ENCODE measurements around the gene ACAD10. TPM values are rescaled to one million over a fixed set of nuclear protein-coding genes. Genes with fewer than 3 reads are reported as not detected.
"Not testable (repeated sequence)": the region's sequence is repeated elsewhere in the genome, so short reads cannot be mapped to it uniquely, and the experiment has no call there.

ACAD10 gene
- 10 to 100 TPM; 22.5 to 50.0 (median 37.9) TPM for polyA plus RNA-seq (ENCODE audit: insufficient read length in 4 of 4)

DNA sequence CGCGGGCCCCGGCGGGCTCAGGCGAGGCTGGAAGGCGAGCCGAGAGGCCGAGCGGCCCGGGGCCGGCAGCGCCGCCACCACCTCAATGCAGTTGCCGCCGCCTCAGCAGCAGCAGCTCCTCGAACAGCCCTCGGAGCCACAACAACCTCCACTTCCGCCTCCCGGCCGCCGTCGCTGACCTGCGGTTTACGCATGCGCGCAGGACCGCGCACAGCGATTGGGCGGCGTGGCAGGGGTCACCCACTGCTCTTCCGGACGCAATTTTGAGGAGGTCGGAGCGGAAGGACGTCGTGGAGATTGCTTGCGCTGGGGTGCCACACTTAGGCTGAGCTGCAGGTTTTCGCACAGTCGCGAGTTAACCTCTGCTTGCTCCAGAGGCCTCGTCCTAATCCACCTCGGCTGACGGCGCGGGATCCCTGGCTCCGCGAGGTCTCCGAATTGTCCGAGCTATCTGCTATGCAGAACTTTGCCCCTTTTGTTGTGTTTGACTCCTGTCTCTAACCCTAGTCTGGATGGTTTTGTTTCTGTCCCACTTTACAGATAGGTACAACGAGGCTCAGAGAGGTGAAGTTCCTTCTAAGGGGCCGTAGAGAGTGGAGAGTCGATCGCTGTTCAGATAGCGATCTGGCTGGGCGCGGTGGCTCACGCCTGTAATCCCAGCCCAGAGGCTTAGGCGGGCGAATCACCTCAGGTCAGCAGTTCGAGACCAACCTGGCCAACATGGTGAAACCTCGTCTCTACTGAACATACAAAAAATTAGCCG is at the start of gene ACAD10, which contains the start of gene BRAP:
ACAD10 (plus strand) TSS at position 243 of the 763 bp plus-strand sequence. CDS start 6,657 bp downstream, outside the sequence.
BRAP (minus strand) TSS at position 146 of the 763 bp plus-strand sequence. CDS start 164 bp downstream, outside the sequence.
- DNase-seq (ENCODE audit: low read depth in 4 of 4, low spot score in 3 of 4), result peak; percentile 88 to 91 (median 90)

DNA sequence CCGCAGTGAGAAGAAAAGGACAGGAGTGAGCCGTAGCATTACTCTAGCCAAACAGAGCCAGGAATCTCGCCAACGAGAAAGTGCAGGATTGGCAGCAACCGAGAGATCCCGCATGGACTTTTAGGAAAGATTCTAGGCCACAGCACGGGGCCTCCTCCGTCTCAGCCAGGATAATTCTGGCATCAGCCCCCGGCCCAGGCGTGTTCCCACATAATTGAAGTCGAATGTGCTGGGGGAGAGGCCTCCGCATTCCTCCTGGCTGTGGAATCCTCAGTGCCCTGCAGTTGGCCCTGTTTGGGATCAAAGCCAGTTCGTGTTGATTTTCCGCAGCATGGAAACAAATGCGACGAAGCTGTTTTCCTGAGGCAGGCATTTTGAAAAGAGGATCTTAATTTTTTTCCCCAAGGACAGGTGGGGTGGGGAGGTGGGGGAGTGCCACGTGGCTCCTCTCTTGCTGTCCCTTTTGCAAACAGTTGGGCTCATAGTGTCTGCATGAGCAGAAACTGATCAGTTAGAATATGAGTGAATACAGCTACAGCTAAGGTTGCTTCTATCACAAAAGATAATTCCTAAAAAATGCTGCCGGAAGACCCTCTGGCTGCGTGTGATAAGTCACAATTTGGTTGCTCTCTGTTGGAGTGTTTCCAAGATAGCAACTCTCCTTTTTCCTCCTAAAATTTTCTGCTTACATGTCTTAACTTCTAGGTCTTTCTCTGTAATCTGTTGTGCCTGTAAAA is 49.5 kb upstream of the ACAD10 start:
- peak in 2 of 4 donors; percentile 50 to 55 for DNase-seq (ENCODE audit: low read depth in 4 of 4, low spot score in 3 of 4)

DNA sequence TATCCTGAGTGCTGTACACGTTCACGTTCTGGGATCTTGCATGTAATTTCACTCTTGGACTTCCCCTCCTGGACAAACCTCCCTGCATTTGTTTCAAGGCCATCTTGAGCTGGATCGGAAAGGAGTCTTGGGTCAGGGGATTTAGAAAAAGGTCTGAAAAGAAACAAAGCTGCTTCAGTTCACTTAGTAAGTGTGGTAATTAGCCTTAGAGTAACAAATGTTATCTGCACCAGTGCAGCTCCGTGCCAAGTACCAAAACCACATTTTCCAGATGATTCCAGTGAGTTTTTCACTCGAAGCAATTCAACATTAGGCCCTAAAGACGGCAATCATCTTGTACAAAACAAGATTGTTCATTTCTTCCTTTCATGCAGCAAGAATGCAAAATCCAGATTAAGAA is 47.3 kb upstream of the ACAD10 start:
- no peak for DNase-seq (ENCODE audit: low read depth in 4 of 4, low spot score in 3 of 4)

DNA sequence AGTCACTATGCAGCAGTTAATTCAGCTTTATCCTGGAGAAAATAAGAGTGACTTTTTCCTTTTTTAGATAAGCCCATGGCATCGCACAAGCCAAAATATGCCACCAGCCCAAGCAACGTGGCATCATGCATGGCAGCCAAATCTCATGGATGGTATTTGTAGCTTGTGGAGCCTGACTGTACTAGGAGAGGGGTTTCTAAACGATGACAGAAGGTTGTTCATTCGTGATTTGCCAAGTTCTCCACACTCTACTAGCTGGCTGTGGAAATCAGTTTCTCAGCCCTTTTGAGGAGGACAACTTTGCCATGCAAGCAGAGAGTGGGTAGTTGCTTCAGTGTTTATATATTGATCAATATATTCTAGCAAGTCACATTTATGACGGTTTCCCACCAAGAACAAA is 45.3 kb upstream of the ACAD10 start:
- DNase-seq (ENCODE audit: low read depth in 4 of 4, low spot score in 3 of 4), result no peak

GRCh38 chr12:111642681-111643426 is 43.0 kb upstream of the ACAD10 start:
- no peak for DNase-seq (ENCODE audit: low read depth in 4 of 4, low spot score in 3 of 4)

- DNase-seq (ENCODE audit: low read depth in 4 of 4, low spot score in 3 of 4), result no peak
Measured at GRCh38 chr12:111643427-111643826, 42.4 kb upstream of the ACAD10 start.

GRCh38 chr12:111645433-111645832 is 40.4 kb upstream of the ACAD10 start:
- no peak for DNase-seq (ENCODE audit: low read depth in 4 of 4, low spot score in 3 of 4)

- DNase-seq (ENCODE audit: low read depth in 4 of 4, low spot score in 3 of 4), result no peak
Measured at GRCh38 chr12:111650912-111651311, 34.9 kb upstream of the ACAD10 start.

- not testable (repeated sequence) for DNase-seq (ENCODE audit: low read depth in 4 of 4, low spot score in 3 of 4)
Measured at GRCh38 chr12:111652530-111652929, 33.3 kb upstream of the ACAD10 start.

GRCh38 chr12:111653596-111653995 is 32.3 kb upstream of the ACAD10 start:
- no peak for DNase-seq (ENCODE audit: low read depth in 4 of 4, low spot score in 3 of 4)

DNA sequence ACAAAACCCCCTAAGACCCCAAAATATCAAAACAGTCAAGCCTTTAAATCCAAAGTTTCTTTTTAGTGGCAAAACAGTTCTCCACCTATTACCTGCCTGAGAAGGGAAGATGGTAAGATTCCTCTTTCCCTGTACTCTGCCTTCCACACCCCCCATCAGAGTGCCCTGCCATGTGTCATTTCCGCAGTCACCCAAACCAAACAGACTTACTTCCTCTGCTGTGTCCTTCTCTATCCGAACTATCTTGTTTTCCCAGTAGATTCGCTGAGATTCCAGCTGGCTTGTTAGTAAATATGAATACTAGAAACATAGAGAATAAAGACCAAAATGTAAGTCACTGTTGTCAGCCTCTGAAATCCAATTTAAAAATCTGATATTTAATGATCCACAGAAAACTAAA is 30.5 kb upstream of the ACAD10 start:
- no peak for DNase-seq (ENCODE audit: low read depth in 4 of 4, low spot score in 3 of 4)

GRCh38 chr12:111656016-111656415 is 29.8 kb upstream of the ACAD10 start:
- DNase-seq (ENCODE audit: low read depth in 4 of 4, low spot score in 3 of 4), result no peak

GRCh38 chr12:111664499-111664898 is 21.4 kb upstream of the ACAD10 start:
- DNase-seq (ENCODE audit: low read depth in 4 of 4, low spot score in 3 of 4), result no peak

GRCh38 chr12:111664961-111665865 is 20.6 kb upstream of the ACAD10 start:
- no peak for DNase-seq (ENCODE audit: low read depth in 4 of 4, low spot score in 3 of 4)

GRCh38 chr12:111672822-111673381 is 13.0 kb upstream of the ACAD10 start:
- DNase-seq (ENCODE audit: low read depth in 4 of 4, low spot score in 3 of 4), result no peak

- DNase-seq (ENCODE audit: low read depth in 4 of 4, low spot score in 3 of 4), result no peak
Measured at GRCh38 chr12:111673503-111673902, 12.3 kb upstream of the ACAD10 start.

GRCh38 chr12:111677186-111677585 is 8.7 kb upstream of the ACAD10 start:
- no peak for DNase-seq (ENCODE audit: low read depth in 4 of 4, low spot score in 3 of 4)

DNA sequence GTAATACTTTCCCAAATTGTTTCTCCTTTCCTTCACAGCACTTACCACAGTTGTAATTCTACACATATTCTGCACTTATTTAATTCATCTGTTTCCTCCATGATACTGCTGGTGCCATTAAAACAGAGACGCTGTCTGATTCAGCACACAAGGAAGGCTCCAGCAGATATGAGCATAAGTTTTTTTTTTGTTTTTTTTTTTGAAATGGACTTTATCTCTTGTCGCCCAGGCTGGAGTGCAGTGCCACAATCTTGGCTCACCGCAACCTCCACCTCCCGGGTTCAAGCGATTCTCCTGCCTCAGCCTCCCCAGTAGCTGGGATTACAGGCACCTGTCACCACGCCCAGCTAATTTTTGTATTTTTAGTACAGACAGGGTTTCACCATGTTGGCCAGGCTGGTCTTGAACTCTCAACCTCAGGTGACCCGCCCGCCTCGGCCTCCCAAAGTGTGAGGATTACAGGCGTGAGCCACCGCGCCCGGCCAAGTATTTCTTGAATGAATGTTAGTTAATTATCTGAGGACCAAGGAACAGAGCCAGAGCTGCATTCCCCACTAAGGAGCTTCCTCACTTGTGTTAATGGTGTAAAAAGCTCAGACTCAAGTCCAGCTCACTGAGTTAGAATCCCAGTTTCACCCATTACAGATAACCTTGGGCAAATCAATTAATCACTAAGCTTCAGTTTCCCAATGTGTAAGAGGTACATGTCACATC is 1.2 kb upstream of the ACAD10 start:
- not testable (repeated sequence) for DNase-seq (ENCODE audit: low read depth in 4 of 4, low spot score in 3 of 4)

- DNase-seq (ENCODE audit: low read depth in 4 of 4, low spot score in 3 of 4), result no peak
Measured at GRCh38 chr12:111685322-111685810, 487 bp upstream of the ACAD10 start.

Measured in left renal pelvis (tissue), 4 donors.